HG02588 (cell line): ENCODE measurements around the gene ANXA5.
A peak's percentile ranks its signal among the peaks of the same experiment; 100 is the strongest.

Experiments used
- ATAC-seq: cut with Tn5 transposase; IDR thresholded peaks from one replicate; pipeline ENCODE4 v1.9.1; 2021; ENCODE audit warnings: mild to moderate bottlenecking, moderate library complexity; ENCODE audit not compliant: unreplicated experiment

Gene ANXA5

DNA sequence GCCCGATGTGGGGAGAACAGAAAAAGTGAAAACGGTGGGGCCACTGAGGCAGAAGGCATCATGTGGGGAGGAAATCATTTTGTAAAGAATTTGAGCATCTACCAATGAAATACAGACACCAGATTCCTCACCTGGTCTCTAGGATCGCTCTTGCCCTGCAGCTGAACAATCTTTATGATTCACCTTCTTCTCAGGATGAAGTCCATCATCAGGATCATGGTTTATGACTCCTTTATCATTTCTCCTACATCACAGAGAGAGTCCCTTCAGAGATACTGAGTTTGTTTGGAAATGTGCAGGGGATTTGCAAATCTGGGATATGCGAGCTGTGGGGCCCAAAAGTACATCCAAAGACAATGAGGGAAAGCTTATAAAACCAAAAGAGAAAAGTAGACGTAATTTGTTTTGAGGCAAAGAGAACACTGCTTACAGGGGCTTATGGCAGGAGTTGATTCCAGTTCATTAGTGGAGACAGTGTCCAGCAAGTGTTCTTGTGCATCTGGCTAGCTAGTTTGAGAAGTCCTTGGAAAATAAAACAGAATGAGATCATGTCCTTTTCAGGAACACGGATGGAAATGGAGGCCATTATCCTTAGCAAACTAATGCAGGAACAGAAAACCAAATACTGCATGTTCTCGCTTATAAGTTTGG lies 15.3 kb upstream of the ANXA5 start:
- no peak for ATAC-seq

- ATAC-seq = peak; percentile 97
Observed at GRCh38 chr4:121711263-121712000, 14.7 kb upstream of the ANXA5 start.

GRCh38 chr4:121709766-121710405 lies 13.1 kb upstream of the ANXA5 start:
- no peak for ATAC-seq

- ATAC-seq = no peak
Observed at GRCh38 chr4:121707344-121707743, 10.6 kb upstream of the ANXA5 start.

DNA sequence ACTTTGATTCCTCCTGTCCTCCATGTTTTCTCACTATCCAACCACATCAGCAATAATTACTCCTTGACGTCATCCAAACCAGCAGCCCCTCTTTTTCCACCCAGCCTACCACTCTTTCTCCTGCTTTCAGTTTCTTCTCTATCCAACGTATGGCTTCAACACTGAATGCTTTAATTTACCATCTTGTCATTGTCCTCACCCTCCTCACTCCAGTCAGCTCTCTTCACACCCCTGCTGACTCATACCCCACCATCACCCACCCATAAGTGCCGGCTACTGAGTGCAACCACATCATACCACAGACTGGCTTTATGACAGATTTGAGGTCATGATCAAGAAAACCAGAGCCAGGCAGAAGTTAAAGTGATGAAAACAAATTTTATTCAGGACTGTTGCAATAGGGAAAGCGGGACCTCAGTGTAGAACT lies 9.8 kb upstream of the ANXA5 start:
- ATAC-seq = no peak

GRCh38 chr4:121705521-121705920 lies 8.7 kb upstream of the ANXA5 start:
- no peak for ATAC-seq

GRCh38 chr4:121702136-121702535 lies 5.4 kb upstream of the ANXA5 start:
- ATAC-seq = no peak

DNA sequence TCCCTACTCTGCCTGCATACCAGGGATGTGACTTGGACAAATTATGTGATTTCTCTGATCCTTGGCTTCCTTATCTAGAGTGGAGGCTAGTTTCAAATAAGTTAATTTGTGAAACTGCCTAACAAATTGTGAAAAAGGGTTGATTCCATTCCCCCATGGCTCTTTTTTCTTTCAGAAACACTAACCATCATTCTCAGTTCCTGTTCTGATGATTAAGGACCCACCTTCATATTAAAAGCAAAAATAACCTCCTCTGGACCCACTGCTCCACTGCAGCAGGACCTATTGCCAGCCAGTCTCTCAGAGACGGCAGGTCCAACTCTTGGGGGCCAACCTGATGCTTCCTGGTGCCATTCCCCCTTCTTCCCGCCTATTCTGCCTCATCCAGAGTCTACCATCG lies 4.5 kb upstream of the ANXA5 start:
- no peak for ATAC-seq

GRCh38 chr4:121698236-121698671 lies 1.5 kb upstream of the ANXA5 start:
- no peak for ATAC-seq

GRCh38 chr4:121697564-121697963 lies 784 bp upstream of the ANXA5 start:
- peak; percentile 14 for ATAC-seq

DNA sequence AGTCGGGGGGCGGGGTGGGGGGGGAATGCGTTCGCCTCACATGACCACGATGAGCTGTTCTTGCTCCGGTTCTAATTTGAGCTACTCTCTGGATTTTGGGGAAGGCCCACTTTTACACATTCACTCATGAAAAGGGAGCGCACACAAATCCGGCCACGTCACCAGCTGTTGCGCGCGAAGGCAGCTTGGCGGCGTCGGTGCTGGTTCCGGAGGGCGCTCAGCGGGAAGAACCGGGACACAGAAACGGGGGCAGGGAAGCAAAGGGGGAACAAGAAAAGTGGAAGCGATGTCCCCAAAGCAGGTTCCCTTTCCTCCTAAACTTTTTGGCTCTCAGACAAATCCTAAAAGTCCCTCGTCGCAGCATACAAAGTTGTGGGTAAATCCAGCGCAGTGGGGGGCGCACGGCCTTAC lies 605 bp downstream of the ANXA5 start:
- ATAC-seq = peak; percentile 31

- no peak for ATAC-seq
Observed at GRCh38 chr4:121693886-121694285, 2.9 kb downstream of the ANXA5 start.

- ATAC-seq = no peak
Observed at GRCh38 chr4:121693450-121693849, 3.3 kb downstream of the ANXA5 start.

DNA sequence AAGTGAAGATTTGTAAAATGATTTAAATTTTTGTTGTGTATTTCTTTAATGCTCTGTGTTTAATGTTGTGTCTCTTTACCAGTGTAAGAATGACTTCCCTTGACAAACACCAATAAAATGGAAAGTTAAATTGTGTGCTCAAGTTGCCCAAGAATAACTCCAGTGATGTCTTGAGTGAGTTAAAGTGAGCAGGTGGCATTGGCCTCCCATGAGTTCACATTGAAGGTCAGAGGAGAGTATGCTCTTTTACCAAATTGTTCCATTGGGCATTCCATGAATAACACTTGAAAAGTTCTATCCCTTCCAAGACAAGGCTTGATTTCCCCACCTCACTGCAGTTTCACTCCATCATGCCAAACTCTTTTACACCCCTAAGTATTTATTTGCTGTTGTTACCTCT lies 4.5 kb downstream of the ANXA5 start:
- ATAC-seq = no peak

DNA sequence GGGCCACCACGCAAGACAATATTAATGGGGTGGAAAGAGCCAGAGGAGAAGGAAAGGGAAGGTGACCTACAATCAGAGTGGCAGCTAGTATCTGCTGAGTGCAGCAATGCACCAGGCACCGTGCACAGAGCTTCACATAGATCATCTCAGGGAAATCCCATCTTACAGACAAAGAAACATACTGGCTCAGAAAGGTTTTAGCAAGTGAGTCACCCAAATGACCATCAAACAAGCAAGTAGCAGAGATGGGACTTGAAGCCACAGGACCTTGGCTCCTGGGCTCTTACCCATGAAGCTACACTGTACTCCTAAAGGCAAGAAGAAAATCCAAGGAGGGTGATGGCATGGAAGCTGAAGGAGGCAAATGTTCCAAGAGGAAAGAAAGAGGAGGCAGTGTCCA lies 6.8 kb downstream of the ANXA5 start:
- ATAC-seq = peak; percentile 62

DNA sequence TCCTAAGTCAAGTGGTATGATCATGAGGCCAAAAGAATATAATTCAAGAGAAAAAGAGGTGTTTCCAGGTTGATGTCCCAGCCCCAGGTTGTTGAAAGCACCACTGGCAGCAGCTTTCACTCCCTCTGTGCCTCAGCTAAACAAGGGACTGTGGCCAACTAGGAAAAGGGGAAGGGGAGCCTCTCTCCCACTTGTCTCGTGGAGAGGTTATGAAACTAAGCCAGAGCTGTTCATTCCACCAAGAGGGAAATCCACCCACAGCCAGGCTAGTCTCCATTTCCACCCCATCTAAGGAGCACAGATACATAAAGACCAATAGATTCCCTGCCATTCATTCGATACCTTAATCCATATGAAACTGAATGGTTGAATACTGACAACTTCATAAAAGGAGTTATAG lies 8.1 kb downstream of the ANXA5 start:
- ATAC-seq = no peak

DNA sequence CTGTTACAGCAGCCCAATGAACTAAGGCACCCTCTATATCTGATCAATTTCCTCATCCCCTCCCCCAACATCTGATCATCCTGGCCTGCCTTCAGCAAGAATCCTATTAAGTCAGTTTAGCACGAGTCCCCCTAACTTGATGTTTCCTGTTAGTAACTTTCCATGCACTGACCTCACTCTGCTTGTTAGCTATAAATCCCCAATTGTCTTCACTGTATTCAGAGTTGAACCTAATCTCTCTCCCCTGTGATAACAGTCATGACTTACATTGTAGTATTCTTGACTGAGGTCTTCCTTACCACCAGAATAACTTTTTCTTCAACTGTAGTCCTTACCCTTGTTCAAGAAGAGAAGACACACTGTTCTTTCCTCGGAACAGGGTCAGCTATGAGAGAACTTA lies 8.5 kb downstream of the ANXA5 start:
- no peak for ATAC-seq

DNA sequence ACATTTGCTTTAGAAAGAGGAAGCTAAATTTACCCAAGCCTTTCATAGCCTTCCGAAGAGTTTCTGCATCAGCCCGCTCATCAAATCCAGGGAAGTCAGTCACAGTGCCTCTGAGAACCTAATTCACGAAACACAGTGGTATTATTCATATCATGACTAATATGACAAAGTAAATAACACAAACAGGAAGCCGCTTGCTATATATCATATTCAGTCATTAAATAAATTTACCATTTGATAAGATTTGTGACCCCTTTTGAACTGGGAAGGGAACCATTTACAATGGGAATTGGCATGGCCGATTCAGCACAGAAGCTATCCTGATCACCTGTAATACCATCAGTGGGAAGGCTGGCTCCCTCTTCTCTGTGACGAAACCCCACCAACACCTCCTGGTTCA lies 10.5 kb downstream of the ANXA5 start:
- no peak for ATAC-seq

GRCh38 chr4:121685257-121685656 lies 11.5 kb downstream of the ANXA5 start:
- no peak for ATAC-seq

GRCh38 chr4:121684561-121684960 lies 12.2 kb downstream of the ANXA5 start:
- ATAC-seq = no peak

- ATAC-seq = no peak
Observed at GRCh38 chr4:121684016-121684415, 12.8 kb downstream of the ANXA5 start.

- no peak for ATAC-seq
Observed at GRCh38 chr4:121680571-121680970, 16.2 kb downstream of the ANXA5 start.
